Neural progenitor cell (in vitro differentiated cells): ENCODE measurements around the gene JMJD4. TPM values are rescaled to one million over a fixed set of nuclear protein-coding genes. Genes with fewer than 3 reads are reported as not detected.

ENCODE experiments used
- DNase-seq: peaks from one replicate; pipeline ENCODE4 v3.0.0-alpha.2; 2016; ENCODE audit warnings: low spot score
- H2AFZ ChIP-seq: fragments of 200-600 bp; sonication (generic); replicated peaks from 2 replicates; pipeline ENCODE4 v1.6.1; 2016; ENCODE audit warnings: antibody characterized with exemption
- H3F3A ChIP-seq: fragments of 200-600 bp; sonication (generic); 2 replicates; pipeline ENCODE4 v1.6.1; 2016; ENCODE audit warnings: antibody characterized with exemption, low read depth
- H3K27ac ChIP-seq: fragments of 200-600 bp; sonication (generic); 2 replicates; pipeline ENCODE4 v1.5.1; 2016; ENCODE audit warnings: mild to moderate bottlenecking
- H3K27me3 ChIP-seq: fragments of 200-600 bp; sonication (generic); 2 replicates; pipeline ENCODE4 v1.6.1; 2016; ENCODE audit warnings: mild to moderate bottlenecking, moderate library complexity
- H3K36me3 ChIP-seq: fragments of 200-600 bp; sonication (generic); 2 replicates; pipeline ENCODE4 v1.5.1; 2016
- H3K4me1 ChIP-seq: fragments of 200-600 bp; sonication (generic); 2 replicates; pipeline ENCODE4 v1.6.1; 2016; ENCODE audit warnings: mixed run types
- H3K4me2 ChIP-seq: fragments of 200-600 bp; sonication (generic); 2 replicates; pipeline ENCODE4 v1.6.1; 2016
- H3K4me3 ChIP-seq: fragments of 200-600 bp; sonication (generic); 2 replicates; pipeline ENCODE4 v1.5.1; 2016
- H3K79me2 ChIP-seq: fragments of 200-600 bp; sonication (generic); 2 replicates; pipeline ENCODE4 v1.6.1; 2016; ENCODE audit warnings: low read depth
- H3K9ac ChIP-seq: fragments of 200-600 bp; sonication (generic); 2 replicates; pipeline ENCODE4 v1.6.1; 2016
- H3K9me3 ChIP-seq: fragments of 200-600 bp; sonication (generic); 2 replicates; pipeline ENCODE4 v1.5.1; 2016; ENCODE audit warnings: low read depth
- H4K20me1 ChIP-seq: fragments of 200-600 bp; sonication (generic); 2 replicates; pipeline ENCODE4 v1.6.1; 2016; ENCODE audit warnings: low read depth
- H3K27ac Mint-ChIP-seq: 3 replicates; pipeline ENCODE4 v1.8.0; 2021; ENCODE audit warnings: mixed read lengths
- H3K27me3 Mint-ChIP-seq: 2 replicates; pipeline ENCODE4 v1.8.0; 2022; ENCODE audit warnings: low read depth, mild to moderate bottlenecking, inconsistent platforms, moderate library complexity, mixed read lengths; ENCODE audit not compliant: insufficient read depth
- H3K36me3 Mint-ChIP-seq: 3 replicates; pipeline ENCODE4 v1.8.0; 2021; ENCODE audit warnings: mixed read lengths
- H3K4me1 Mint-ChIP-seq: 3 replicates; pipeline ENCODE4 v1.8.0; 2021; ENCODE audit warnings: mixed read lengths
- H3K4me3 Mint-ChIP-seq: 3 replicates; pipeline ENCODE4 v1.8.0; 2021; ENCODE audit warnings: mild to moderate bottlenecking, moderate library complexity, mixed read lengths
- H3K9me3 Mint-ChIP-seq: 3 replicates; pipeline ENCODE4 v1.8.0; 2020; ENCODE audit warnings: mixed read lengths
- CTCF ChIP-seq: fragments of 200-600 bp; sonication (generic); IDR thresholded peaks from 2 replicates; pipeline ENCODE4 v1.5.1; 2017; ENCODE audit warnings: antibody characterized with exemption, mild to moderate bottlenecking
- EZH2 ChIP-seq: fragments of 200-600 bp; sonication (generic); IDR thresholded peaks from 2 replicates; pipeline ENCODE4 v1.6.1; 2017; ENCODE audit warnings: antibody characterized with exemption, mild to moderate bottlenecking, moderate library complexity
- EZH2phosphoT487 ChIP-seq: fragments of 200-600 bp; sonication (generic); IDR thresholded peaks from 2 replicates; pipeline ENCODE4 v1.6.1; 2017; ENCODE audit warnings: antibody characterized with exemption
- total RNA-seq: library from RNA; depleted of rRNA; stranded (reverse); fragments of >200 nt; gene quantifications from 2 replicates; pipeline ENCODE4 v1.2.3, GENCODE V29; 2015; ENCODE audit warnings: low replicate concordance

The JMJD4 gene
- total RNA-seq, 1 donor from 2014 or later, result 7.5 TPM

GRCh38 chr1:227762231-227762911, 27.3 kb upstream of the JMJD4 start:
- no peak overlapping the region for H3K27ac Mint-ChIP-seq
- H3K9me3 Mint-ChIP-seq, result no peaks in the 10 kb centered on the region

GRCh38 chr1:227761621-227762230, 26.6 kb upstream of the JMJD4 start:
- Histone ChIP-seq H3F3A (no peaks in the 10 kb centered on the region), H3K36me3 (no peaks in the 10 kb centered on the region), H3K4me1 (no peaks in the 10 kb centered on the region), H3K27ac (no peak overlapping the region), H3K27me3 (no peaks in the 10 kb centered on the region), H3K79me2 (peaks cover 20% of the 10 kb centered on the region), H3K9me3 (no peaks in the 10 kb centered on the region), H3K4me2 (no peak overlapping the region), H3K9ac (no peak overlapping the region), H3K4me3 (no peak overlapping the region), H4K20me1 (peaks cover 47% of the 10 kb centered on the region), H2AFZ (no peak overlapping the region)
- H3K27ac Mint-ChIP-seq, result no peak overlapping the region
- no peaks in the 10 kb centered on the region for H3K9me3 Mint-ChIP-seq
- TF ChIP-seq CTCF (no peak), EZH2phosphoT487 (no peak), EZH2 (no peak)
- peaks cover under 1% of the 10 kb centered on the region for H3K27me3 Mint-ChIP-seq
- peaks cover 19% of the 10 kb centered on the region for H3K36me3 Mint-ChIP-seq
- no peak for DNase-seq
- H3K4me1 Mint-ChIP-seq, result peaks cover 4% of the 10 kb centered on the region
- peak overlapping the region; percentile 42 for H3K4me3 Mint-ChIP-seq

More at GRCh38 chr1:227762231-227762911, 27.3 kb upstream of the JMJD4 start:
- Histone ChIP-seq H4K20me1 (peaks cover 42% of the 10 kb centered on the region), H3K9me3 (no peaks in the 10 kb centered on the region), H3F3A (no peaks in the 10 kb centered on the region), H3K9ac (no peak overlapping the region), H3K79me2 (peaks cover 20% of the 10 kb centered on the region), H3K4me1 (no peaks in the 10 kb centered on the region), H3K27ac (no peak overlapping the region), H3K36me3 (no peaks in the 10 kb centered on the region), H3K4me3 (no peak overlapping the region), H3K27me3 (no peaks in the 10 kb centered on the region), H2AFZ (no peak overlapping the region), H3K4me2 (no peak overlapping the region)
- Mint-ChIP-seq H3K4me3 (no peak overlapping the region), H3K27me3 (peaks cover 2% of the 10 kb centered on the region), H3K4me1 (peaks cover 4% of the 10 kb centered on the region), H3K36me3 (peaks cover 17% of the 10 kb centered on the region)
- no peak for TF ChIP-seq EZH2
- peak; percentile 90 for TF ChIP-seq CTCF
- TF ChIP-seq EZH2phosphoT487, result no peak
- peak; percentile 93 for DNase-seq

- H3K9me3 Mint-ChIP-seq, result no peaks in the 10 kb centered on the region
- H3K4me3 ChIP-seq, result no peak overlapping the region
- H3K27ac Mint-ChIP-seq, result no peak overlapping the region
- H3K27me3 Mint-ChIP-seq, result no peaks in the 10 kb centered on the region
- H3K36me3 ChIP-seq, result no peaks in the 10 kb centered on the region
- H3K27me3 ChIP-seq, result no peaks in the 10 kb centered on the region
- DNase-seq, result no peak
- H3K4me1 ChIP-seq, result no peaks in the 10 kb centered on the region
- H3K36me3 Mint-ChIP-seq, result peaks cover 22% of the 10 kb centered on the region
- H3K4me2 ChIP-seq, result no peak overlapping the region
- peaks cover 27% of the 10 kb centered on the region for H3K79me2 ChIP-seq
- H4K20me1 ChIP-seq, result peaks cover 40% of the 10 kb centered on the region
- H2AFZ ChIP-seq, result no peak overlapping the region
- H3F3A ChIP-seq, result no peaks in the 10 kb centered on the region
- no peak overlapping the region for H3K9ac ChIP-seq
- H3K9me3 ChIP-seq, result no peaks in the 10 kb centered on the region
- H3K27ac ChIP-seq, result no peak overlapping the region
- TF ChIP-seq CTCF, result no peak
- no peak for TF ChIP-seq EZH2phosphoT487
- TF ChIP-seq EZH2, result no peak
- no peak overlapping the region for H3K4me3 Mint-ChIP-seq
- H3K4me1 Mint-ChIP-seq, result peaks cover 4% of the 10 kb centered on the region
These were observed 25.3 kb upstream of the JMJD4 start for GRCh38 chr1:227760377-227760776.
